Esophagus muscularis mucosa (tissue), 4 donors: ENCODE results near the gene CSNK2A3. TPM values are rescaled to one million over a fixed set of nuclear protein-coding genes. Genes with fewer than 3 reads are reported as not detected.

Experiments used
- DNase-seq: peaks from one replicate; pipeline ENCODE4 v3.0.0-alpha.2; 2017; ENCODE audit errors: extremely low spot score
- H3K27ac ChIP-seq, 4 donors: fragments of 200-600 bp; sonication (generic); replicated peaks in 1 of 4; 1 replicate in 3 of 4; 2 replicates in 1 of 4; pipeline ENCODE4 v1.5.1; 2016 to 2019; ENCODE audit warnings: mild to moderate bottlenecking in 1 of 4
- H3K27me3 ChIP-seq, 4 donors: fragments of 200-600 bp; sonication (generic); one replicate each; pipeline versions ENCODE4 v1.5.1 to v1.6.0; 2016 to 2019
- H3K36me3 ChIP-seq, 4 donors: fragments of 200-600 bp; sonication (generic); one replicate each; pipeline ENCODE4 v1.5.1; 2016 to 2019
- H3K4me1 ChIP-seq, 4 donors: fragments of 200-600 bp; sonication (generic); one replicate each; pipeline ENCODE4 v1.5.1; 2016 to 2019
- H3K4me3 ChIP-seq, 4 donors: fragments of 200-600 bp; sonication (generic); 1 replicate in 2 of 4; 2 replicates in 2 of 4; pipeline ENCODE4 v1.5.1; 2016 to 2019; ENCODE audit warnings: mild to moderate bottlenecking in 4 of 4, moderate library complexity in 1 of 4
- H3K9me3 ChIP-seq, 4 donors: fragments of 200-600 bp; sonication (generic); 1 replicate in 3 of 4; 2 replicates in 1 of 4; pipeline ENCODE4 v1.5.1; 2016 to 2019
- CTCF ChIP-seq, 3 experiments: fragments of 200-600 bp in 2 of 3; fragments of 450-650 bp in 1 of 3; sonication (generic) in 2 of 3; IDR thresholded peaks; one replicate each; pipeline ENCODE4 v1.5.1; 2017 to 2019; ENCODE audit warnings: antibody characterized with exemption in 3 of 3, mild to moderate bottlenecking in 2 of 3, moderate library complexity in 1 of 3
- EP300 ChIP-seq: sonication (generic); formaldehyde crosslinking; IDR thresholded peaks from one replicate; pipeline ENCODE4 v1.6.1; 2017; ENCODE audit warnings: antibody characterized with exemption
- POLR2A ChIP-seq: fragments of 450-650 bp; IDR thresholded peaks from one replicate; pipeline ENCODE4 v1.6.1; 2017; ENCODE audit warnings: antibody characterized with exemption, moderate library complexity, mild to moderate bottlenecking, low read depth
- POLR2AphosphoS5 ChIP-seq, 2 donors: sonication (generic); formaldehyde crosslinking; IDR thresholded peaks; one replicate each; pipeline ENCODE4 v1.6.1; 2017; ENCODE audit warnings: antibody characterized with exemption in 2 of 2
- WGBS: methylation state at CpG from one replicate; pipeline ENCODE4 v1.1.5; 2018; 5-methylcytosine and 5-hydroxymethylcytosine counted together
- intact Hi-C: fragments of 100-400 bp; cut with DNase I; formaldehyde crosslinking; loops from one replicate; pipeline ENCODE4 v1.15.1; 2023
- total RNA-seq, 4 donors: library from RNA; depleted of rRNA; stranded (reverse); fragments of >200 nt; gene quantifications; one replicate each; pipeline versions ENCODE4 v1.1.0 to v1.2.1, GENCODE V29; 2016

CSNK2A3 gene
- total RNA-seq, 4 donors from 2014 or later = 0.83 to 2.8 (median 1.1) TPM

GRCh38 chr11:11329062-11329806 is 23.8 kb downstream of the CSNK2A3 start:
- intact Hi-C loops = no loop called here
- 71% methylated on average over 4 of the region's 4 CpGs for WGBS
- no peak for TF ChIP-seq EP300
- TF ChIP-seq CTCF (IDR thresholded peaks at IDR 0.05) = no peak
- no peak for TF ChIP-seq POLR2A
- TF ChIP-seq POLR2AphosphoS5 (IDR thresholded peaks at IDR 0.05) = no peak
- no peak for DNase-seq
- Histone ChIP-seq H3K4me3 (no peak overlapping the region), H3K4me1 (no peaks in the 10 kb centered on the region), H3K9me3 (no peaks in the 10 kb centered on the region), H3K27me3 (no peaks in the 10 kb centered on the region), H3K27ac (no peak overlapping the region), H3K36me3 (peaks cover 11 to 88% (median 60%) of the 10 kb centered on the region in 4 donors)

- 62% methylated on average over 1 of the region's 1 CpG for WGBS
- Histone ChIP-seq H3K4me3 (no peak overlapping the region), H3K27ac (no peak overlapping the region), H3K27me3 (no peaks in the 10 kb centered on the region), H3K4me1 (no peaks in the 10 kb centered on the region), H3K36me3 (peaks cover 11 to 82% (median 52%) of the 10 kb centered on the region in 4 donors), H3K9me3 (no peaks in the 10 kb centered on the region)
- intact Hi-C loops = no loop called here
- no peak for TF ChIP-seq EP300
- no peak for TF ChIP-seq CTCF (IDR thresholded peaks at IDR 0.05)
- TF ChIP-seq POLR2A = no peak
- no peak for TF ChIP-seq POLR2AphosphoS5 (IDR thresholded peaks at IDR 0.05)
- no peak for DNase-seq
Measured at GRCh38 chr11:11324090-11324489, 29.0 kb downstream of the CSNK2A3 start.

- no peak for DNase-seq
- H3K36me3 ChIP-seq = peaks cover 11 to 67% (median 37%) of the 10 kb centered on the region in 4 donors
- H3K9me3 ChIP-seq = no peaks in the 10 kb centered on the region
- TF ChIP-seq EP300 (no peak), POLR2AphosphoS5 (IDR thresholded peaks at IDR 0.05) (no peak), CTCF (IDR thresholded peaks at IDR 0.05) (no peak), POLR2A (no peak)
- no peak overlapping the region for H3K4me3 ChIP-seq
- intact Hi-C loops = no loop called here
- H3K4me1 ChIP-seq = no peaks in the 10 kb centered on the region
- H3K27me3 ChIP-seq = no peaks in the 10 kb centered on the region
- no peak overlapping the region for H3K27ac ChIP-seq
Measured at GRCh38 chr11:11322101-11322500, 30.9 kb downstream of the CSNK2A3 start.

GRCh38 chr11:11320825-11321224 is 32.2 kb downstream of the CSNK2A3 start:
- H3K4me3 ChIP-seq = no peak overlapping the region
- intact Hi-C loops = no loop called here
- WGBS = 96% methylated on average over 2 of the region's 2 CpGs
- H3K27me3 ChIP-seq = no peaks in the 10 kb centered on the region
- no peaks in the 10 kb centered on the region for H3K4me1 ChIP-seq
- H3K36me3 ChIP-seq = peaks cover 3 to 65% (median 26%) of the 10 kb centered on the region in 4 donors
- no peak for TF ChIP-seq POLR2A
- no peak for TF ChIP-seq EP300
- TF ChIP-seq POLR2AphosphoS5 (IDR thresholded peaks at IDR 0.05) = no peak
- no peak for TF ChIP-seq CTCF (IDR thresholded peaks at IDR 0.05)
- no peaks in the 10 kb centered on the region for H3K9me3 ChIP-seq
- H3K27ac ChIP-seq = no peak overlapping the region
- no peak for DNase-seq

GRCh38 chr11:11318961-11319360 is 34.1 kb downstream of the CSNK2A3 start:
- Histone ChIP-seq H3K27ac (no peak overlapping the region), H3K4me3 (no peak overlapping the region), H3K27me3 (no peaks in the 10 kb centered on the region), H3K9me3 (no peaks in the 10 kb centered on the region), H3K36me3 (peaks cover 0 to 49% (median 21%) of the 10 kb centered on the region in 4 donors), H3K4me1 (peaks cover 8 to 14% (median 9%) of the 10 kb centered on the region in 4 donors)
- WGBS = 73% methylated on average over 4 of the region's 4 CpGs
- TF ChIP-seq POLR2AphosphoS5 (IDR thresholded peaks at IDR 0.05) (no peak), EP300 (no peak)
- no peak for DNase-seq
- intact Hi-C loops = no loop called here
